Measurements from ENCODE around the gene MSLN. TPM values are rescaled to one million over a fixed set of nuclear protein-coding genes. Genes with fewer than 3 reads are reported as not detected.

Gene MSLN
- total and polyA plus RNA-seq, 2 of the 8 experiments (the other 6 are each of a cell fraction or from before 2014, with no cell fraction given) = 0.28 to 0.50 TPM

DNA sequence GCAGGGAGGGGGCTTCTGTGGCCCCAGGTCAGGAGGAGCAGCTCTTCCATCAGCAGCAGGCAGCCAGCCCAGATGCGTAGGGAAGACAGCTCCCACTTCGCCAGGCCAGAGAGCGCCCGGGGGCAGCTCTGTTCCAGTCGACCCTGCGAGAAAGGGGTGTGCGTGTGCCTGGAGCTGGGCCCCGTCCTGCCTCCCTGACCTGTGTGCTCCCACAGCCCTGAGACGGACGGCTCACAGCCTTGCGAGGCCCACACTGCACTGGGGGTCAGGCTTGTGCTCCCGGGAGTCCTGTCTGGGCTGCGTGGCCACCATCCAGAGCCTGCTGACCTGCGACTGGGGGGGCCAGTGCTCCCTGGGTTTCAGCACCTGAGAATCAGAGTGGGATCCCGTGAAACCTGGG lies 469 bp upstream of the MSLN start:
- 89% methylated on average over 14 of the region's 15 CpGs; no CpG with 5 or more reads in 1 of the 2 experiments for WGBS, 2 experiments (ENCODE audit: extremely low coverage in 1 of 2, insufficient coverage in 1 of 2, insufficient read length in 1 of 2, insufficient replicate concordance in 2 of 2, low coverage in 1 of 2, low lambda C conversion rate in 2 of 2, missing lambda C conversion rate in 1 of 2)

More for the DNA sequence above, 469 bp upstream of the MSLN start:
- Histone ChIP-seq H3K36me3 (ENCODE audit: control insufficient read depth in 2 of 4, insufficient read depth in 4 of 4, low read length in 3 of 4) (no peaks in the 10 kb centered on the region), H3K4me2 (ENCODE audit: insufficient read depth in 1 of 2, low read depth in 2 of 2, low read length in 2 of 2) (no peak overlapping the region), H4K20me1 (replicated peaks in 1 of 2; ENCODE audit: control insufficient read depth in 1 of 2, insufficient read depth in 2 of 2, low read length in 2 of 2) (no peaks in the 10 kb centered on the region), H2AK5ac (ENCODE audit: low read depth, low read length) (0 out of 2 replicates have a peak overlapping the region, but pooled peaks have one; percentile 1), H3K4me3 (ENCODE audit: extremely low read depth in 1 of 4, insufficient read depth in 2 of 4, low read depth in 3 of 4, low read length in 4 of 4) (no peak overlapping the region), H2BK15ac (ENCODE audit: low read length) (no peak overlapping the region), H3K23me2 (ENCODE audit: low read depth, low read length) (no peaks in the 10 kb centered on the region), H3K79me1 (ENCODE audit: low read depth, low read length) (no peaks in the 10 kb centered on the region), H2BK12ac (ENCODE audit: low read depth, low read length) (no peak overlapping the region), H4K8ac (ENCODE audit: extremely low read depth, insufficient read depth, low read length) (no peak overlapping the region), H3K27me3 (replicated peaks in 1 of 4; ENCODE audit: control insufficient read depth in 3 of 4, extremely low read depth in 1 of 4, insufficient read depth in 3 of 4, low read length in 3 of 4) (no peaks in the 10 kb centered on the region), H2AFZ (ENCODE audit: low read length) (no peak overlapping the region), H3K4me1 (replicated peaks in 1 of 4; ENCODE audit: control insufficient read depth in 3 of 4, insufficient read depth in 4 of 4, low read length in 3 of 4) (peaks cover 0 to 2% (median 0%) of the 10 kb centered on the region in 4 experiments; a peak in 1 of 7 replicates), H3K27ac (ENCODE audit: low read depth, low read length) (no peak overlapping the region), H3K79me2 (ENCODE audit: control insufficient read depth in 1 of 2, insufficient read depth in 2 of 2, low read length in 2 of 2) (no peaks in the 10 kb centered on the region), H3K9ac (replicated peaks in 1 of 4; ENCODE audit: extremely low read depth in 1 of 4, low read depth in 3 of 4, low read length in 3 of 4) (no peak overlapping the region), H4K5ac (ENCODE audit: insufficient read length, low read depth, low read length) (no peak overlapping the region), H2BK5ac (ENCODE audit: low read depth, low read length) (no peak overlapping the region), H3K18ac (ENCODE audit: extremely low read depth, low read length) (no peak overlapping the region), H2BK20ac (ENCODE audit: low read length) (no peak overlapping the region), H3K4ac (replicated peaks; ENCODE audit: insufficient read length, low read depth, low read length) (no peak overlapping the region), H2BK120ac (replicated peaks; ENCODE audit: low read depth, low read length) (no peak overlapping the region), H3K23ac (ENCODE audit: insufficient read length) (no peak overlapping the region), H3K56ac (replicated peaks; ENCODE audit: insufficient read length, low read depth, low read length) (no peak overlapping the region), H3K9me3 (ENCODE audit: insufficient read depth in 2 of 2, low read depth in 1 of 2, low read length in 1 of 2) (0 out of 4 replicates have a peak, but pooled peaks cover 0 to 3% of the 10 kb centered on the region in 2 experiments), H4K91ac (replicated peaks; ENCODE audit: insufficient read length, low read length) (no peak overlapping the region), H3K14ac (ENCODE audit: insufficient read length) (no peak overlapping the region)
- no peak for TF ChIP-seq FOSL1 (IDR thresholded peaks at IDR 0.05; ENCODE audit: insufficient read depth, low read depth, low read length)
- TF ChIP-seq POU5F1 (IDR thresholded peaks at IDR 0.05; ENCODE audit: low read depth, low read length) = no peak
- no peak for TF ChIP-seq PHF8 (conservative IDR thresholded peaks at IDR 0.05; ENCODE audit: low read depth, low read length)
- TF ChIP-seq, protein P1, sequence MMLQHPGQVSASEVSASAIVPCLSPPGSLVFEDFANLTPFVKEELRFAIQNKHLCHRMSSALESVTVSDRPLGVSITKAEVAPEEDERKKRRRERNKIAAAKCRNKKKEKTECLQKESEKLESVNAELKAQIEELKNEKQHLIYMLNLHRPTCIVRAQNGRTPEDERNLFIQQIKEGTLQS (IDR thresholded peaks at IDR 0.05; ENCODE audit: insufficient read depth, low read depth, low read length) = no peak
- DNase-seq (ENCODE audit: low read depth in 1 of 2, low spot score in 2 of 2) = no peak
- POLR2A ChIA-PET (ENCODE audit: partially characterized antibody) = interaction anchor here (0.7 to 2.9 kb wide), 8 partner anchors 8 to 42 kb away, joined by 3 to 8 read pairs (median 5); partner anchors contain the start of gene CIAO3
- CTCF ChIA-PET (ENCODE audit: partially characterized antibody) = interaction anchor here (1.0 to 5.0 kb wide), 6 partner anchors 12 to 48 kb away, joined by 3 to 38 read pairs (median 6); partner anchors contain the start of gene CCDC78
- FAIRE-seq = no peak
